HG02981 (cell line): ENCODE results near the gene PDCD1LG2.
"Not testable (repeated sequence)": the region's sequence is repeated elsewhere in the genome, so short reads cannot be mapped to it uniquely, and the experiment has no call there.

Source experiments
- ATAC-seq: cut with Tn5 transposase; IDR thresholded peaks from one replicate; pipeline ENCODE4 v1.9.1; 2021; ENCODE audit warnings: mild to moderate bottlenecking, moderate library complexity; ENCODE audit not compliant: unreplicated experiment

The PDCD1LG2 gene

DNA sequence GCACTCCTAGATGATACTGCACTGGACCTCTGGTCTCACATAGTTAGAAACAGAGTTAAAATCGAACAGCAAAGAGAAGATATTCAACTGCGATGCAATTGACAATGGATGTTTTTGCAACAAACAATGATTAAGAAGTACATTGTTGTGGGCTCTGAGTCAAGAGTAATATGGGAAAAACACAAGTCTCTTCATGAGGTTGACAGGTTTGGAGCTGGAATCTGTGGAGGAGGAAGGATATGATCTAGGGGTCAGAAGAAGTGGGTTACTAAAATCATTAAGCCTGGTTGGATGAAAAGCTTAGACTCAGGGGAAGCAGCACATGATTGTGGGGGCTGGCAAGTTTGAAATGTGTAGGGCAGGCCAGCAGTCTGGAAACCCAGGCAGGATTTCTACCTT is 53.1 kb downstream of the PDCD1LG2 start:
- ATAC-seq = no peak

DNA sequence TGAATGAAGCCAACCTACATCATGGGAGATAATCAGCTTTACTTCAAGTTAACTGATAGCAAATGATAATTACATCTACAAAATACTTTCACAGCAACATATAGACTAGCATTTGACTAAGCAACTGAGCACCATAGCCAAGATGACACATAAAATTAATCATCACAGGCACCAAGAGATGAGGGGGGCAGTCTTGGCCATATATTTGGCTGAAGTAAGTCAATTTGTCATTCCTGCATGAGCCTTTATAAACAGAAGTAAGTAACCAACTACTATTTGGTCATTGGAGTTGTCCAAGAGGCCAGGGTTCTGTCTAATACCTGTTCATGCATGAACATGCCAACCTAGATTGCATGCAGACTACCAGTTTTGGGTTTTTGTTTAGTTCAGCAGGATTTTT is 53.6 kb downstream of the PDCD1LG2 start:
- ATAC-seq = no peak

DNA sequence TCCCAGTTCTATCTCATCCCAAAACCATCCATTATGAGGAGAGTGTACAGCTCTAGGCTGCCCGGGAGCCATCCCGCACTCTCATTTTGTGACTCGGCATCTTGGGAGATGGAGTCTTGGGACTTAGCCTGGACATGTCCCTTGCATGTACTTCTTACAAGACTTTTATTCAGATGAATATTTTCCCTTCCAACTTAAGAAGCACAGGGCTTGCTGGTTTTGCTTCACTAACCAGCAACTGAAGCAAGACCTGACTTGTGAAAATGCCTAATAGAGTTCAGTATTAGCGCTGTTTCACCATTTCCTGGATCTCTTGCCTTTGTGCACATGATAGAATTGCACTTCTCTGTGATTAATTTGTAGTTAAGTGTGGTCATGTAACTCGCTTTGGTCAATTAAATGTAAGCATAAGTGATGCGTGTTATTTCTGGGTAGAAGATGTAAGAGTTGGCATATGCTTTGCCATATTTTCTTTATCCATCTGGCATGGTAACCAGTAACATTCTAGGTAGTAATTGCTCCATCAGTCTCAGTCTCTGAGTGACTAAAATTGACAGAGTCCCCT is 55.8 kb downstream of the PDCD1LG2 start:
- peak; percentile 76 for ATAC-seq

DNA sequence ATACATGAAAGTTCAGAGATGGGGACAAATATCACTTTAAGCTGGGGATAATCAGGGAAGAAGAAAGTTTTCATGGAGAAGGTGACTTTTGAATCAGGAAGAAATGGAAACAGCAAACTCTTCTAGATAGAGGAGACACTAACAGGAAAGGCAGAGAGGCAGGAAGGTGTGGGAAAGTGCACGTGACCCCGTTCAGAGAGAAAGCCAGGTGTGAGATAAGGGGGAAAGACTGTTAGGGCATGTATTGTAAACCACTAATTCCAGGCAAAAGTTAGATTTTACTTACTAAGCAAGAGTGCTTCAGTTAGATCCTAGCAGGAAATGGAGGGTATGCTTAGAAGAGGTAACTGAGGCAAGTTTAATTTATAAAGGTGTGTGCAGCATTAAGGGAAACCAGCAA is 58.5 kb downstream of the PDCD1LG2 start:
- no peak for ATAC-seq

DNA sequence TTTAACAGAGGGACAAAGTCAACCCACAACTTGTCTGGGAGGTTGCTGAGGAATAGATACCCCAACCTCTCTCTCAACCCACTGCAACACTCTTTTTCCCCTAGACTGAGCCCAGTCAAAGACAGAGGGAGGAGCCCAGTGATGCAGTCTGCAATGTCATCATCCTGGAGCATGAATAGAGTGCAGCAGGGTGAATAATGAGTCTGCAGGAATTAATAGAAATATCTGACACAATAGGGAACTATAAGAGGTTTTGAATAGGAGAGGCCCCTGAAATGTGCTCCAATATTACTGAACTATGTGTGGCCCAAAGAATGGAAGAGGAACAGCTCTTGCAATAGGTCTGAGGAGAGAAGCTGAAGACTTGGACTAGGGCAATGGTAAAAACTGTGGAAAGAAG is 59.1 kb downstream of the PDCD1LG2 start:
- ATAC-seq = no peak

DNA sequence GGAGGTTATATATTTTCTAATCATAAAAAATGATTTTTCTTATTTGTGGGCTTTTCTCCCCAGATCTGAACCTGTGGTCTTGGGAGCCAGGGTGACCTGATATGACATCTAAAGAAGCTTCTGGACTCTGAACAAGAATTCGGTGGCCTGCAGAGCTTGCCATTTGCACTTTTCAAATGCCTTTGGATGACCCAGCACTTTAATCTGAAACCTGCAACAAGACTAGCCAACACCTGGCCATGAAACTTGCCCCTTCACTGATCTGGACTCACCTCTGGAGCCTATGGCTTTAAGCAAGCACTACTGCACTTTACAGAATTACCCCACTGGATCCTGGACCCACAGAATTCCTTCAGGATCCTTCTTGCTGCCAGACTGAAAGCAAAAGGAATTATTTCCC is 59.6 kb downstream of the PDCD1LG2 start:
- no peak for ATAC-seq

DNA sequence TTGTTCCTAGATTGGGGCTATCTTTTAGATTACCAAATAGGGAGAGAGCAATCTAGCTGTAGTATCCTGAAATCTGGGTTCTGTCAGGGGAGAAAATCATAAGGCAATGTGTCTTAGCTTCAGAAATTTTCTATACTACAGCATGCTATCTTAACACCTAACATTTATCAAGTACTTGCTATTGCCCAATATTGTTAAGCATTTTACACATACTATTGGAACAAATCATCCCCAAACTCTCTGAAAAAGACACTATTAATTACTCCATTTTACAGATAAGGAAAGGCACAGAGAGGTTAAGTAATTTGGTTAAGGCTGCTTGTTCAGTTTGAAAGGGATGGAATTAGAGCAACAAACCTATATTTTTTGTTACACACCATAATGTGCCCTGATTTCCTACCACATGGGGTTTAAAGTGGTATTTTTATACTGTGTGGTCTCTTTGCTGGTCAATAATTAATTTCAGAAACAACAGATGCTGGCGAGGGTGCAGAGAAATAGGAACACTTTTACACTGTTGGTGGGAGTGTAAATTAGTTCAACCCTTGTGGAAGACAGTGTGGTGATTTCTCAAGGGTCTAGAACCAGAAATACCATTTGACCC is 61.4 kb downstream of the PDCD1LG2 start:
- no peak for ATAC-seq

DNA sequence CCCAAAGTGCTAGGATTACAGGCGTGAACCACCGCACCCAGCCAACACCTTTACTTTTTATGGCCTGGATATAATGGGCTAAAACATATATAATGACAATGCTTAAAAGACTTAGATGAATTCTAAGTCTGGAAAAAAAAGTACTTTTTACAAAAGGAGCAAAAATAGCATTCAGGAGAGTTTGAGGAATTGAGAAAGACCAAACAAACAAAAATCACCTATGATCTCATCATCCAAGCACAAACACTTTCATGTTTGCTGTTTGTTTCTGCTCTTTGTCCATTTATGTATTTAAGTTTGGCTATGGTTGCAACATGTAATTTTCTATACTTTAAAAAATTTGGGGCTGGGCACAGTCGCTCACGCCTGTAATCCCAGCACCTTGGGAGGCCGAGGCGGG is 63.8 kb downstream of the PDCD1LG2 start:
- ATAC-seq = no peak

DNA sequence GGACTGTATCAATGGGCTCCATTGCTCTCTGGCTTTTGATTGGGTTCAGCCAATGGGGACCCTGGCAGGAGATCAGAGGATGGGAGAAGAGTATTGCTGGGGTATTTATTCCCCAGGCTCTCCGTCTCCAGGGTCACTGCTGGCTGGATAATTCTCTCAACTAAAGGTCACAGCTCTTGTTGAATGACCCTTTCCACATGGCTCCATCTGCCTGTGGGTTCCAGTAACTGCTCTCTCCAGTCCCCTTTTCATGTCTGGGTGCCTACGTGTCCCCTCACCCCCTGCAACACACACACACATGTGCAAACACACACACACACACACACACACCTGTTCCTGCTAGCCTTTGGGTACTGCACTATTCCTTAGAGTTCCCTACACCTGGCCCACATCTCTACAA is 64.7 kb downstream of the PDCD1LG2 start:
- ATAC-seq = no peak

DNA sequence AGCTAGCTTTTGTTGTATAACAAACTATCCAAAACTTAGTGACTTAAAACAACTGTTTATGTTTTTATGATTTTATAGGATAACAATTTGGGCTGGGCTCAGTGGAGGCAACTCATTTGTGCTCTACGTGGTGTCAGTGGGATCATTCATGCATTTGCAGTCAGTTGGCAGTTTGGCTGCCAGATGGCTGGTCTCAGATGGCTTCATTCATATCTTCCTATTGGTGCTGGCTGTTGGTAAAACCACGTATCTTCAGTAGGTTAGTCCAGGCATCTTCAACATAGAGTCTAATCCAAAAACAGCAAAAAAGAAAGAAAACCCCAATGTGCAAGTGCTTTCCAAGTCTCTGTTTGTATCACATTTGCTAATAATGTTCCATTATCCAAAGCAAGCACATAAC is 66.9 kb downstream of the PDCD1LG2 start:
- ATAC-seq = no peak

DNA sequence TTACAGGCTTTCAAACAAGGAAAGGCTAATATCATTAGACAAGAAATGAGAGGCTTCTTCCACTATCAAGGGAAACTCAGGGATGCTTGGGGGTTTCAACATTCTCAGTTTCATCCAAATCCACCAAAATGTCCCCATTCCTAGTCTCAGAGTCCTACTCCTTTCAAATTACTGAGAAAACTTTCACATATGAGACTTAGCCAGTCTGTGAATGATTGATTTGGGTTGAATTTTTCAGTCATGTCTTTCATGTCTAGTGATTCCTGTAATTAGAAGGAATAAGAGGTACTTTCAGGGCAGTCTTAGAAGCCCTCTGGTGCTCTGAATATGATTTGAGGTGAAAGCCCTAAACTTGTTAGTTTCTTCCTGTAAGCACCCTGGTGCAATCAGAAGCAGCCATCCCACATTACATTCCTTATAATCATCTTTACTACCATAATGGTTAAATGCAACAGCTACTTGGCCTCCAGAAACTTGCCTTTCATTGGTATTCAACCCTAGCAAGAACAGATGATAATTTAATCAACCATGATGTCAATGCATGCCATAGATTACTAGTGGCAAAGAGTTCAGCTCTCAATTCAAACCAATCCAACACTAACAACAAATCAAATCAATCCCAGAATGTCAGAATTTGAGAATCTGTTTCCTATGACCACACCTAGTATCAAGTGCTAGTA is 67.8 kb downstream of the PDCD1LG2 start:
- no peak for ATAC-seq

DNA sequence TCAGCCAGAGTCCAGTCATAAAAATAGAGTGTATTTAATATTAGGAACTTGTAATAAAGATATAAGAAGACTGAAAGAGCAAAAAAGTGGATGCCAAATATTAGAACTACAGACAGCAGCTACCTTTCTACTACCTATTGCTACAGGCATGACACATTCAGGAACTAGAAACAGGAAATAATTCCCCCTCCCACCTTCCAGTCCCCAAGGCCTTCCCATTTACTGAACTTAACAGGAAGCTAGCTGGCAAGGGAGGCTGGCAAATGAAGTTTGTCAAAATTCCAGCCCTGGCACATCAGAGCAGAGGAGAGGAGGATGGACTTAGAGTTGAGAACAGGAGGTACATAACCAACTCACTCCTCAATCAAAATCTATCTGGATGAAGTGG is 68.4 kb downstream of the PDCD1LG2 start:
- no peak for ATAC-seq

DNA sequence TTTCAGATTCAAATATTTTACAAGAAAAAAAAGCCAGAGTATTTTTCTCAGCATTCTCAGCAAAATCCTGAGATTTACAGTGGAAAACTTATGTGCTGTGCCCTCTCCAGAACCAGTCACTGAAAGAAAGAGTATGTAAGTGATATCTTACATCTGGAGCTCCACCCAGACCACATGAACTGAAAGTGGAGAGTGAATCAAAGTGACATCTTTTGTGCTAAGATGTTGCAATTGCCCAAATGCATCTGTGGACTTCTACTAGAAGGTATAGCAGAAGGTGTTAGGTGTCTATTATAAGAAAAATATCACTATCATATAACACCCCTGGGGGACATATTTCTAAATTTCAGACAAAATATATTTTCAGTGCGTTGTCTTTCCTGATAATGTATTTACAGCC is 69.5 kb downstream of the PDCD1LG2 start:
- no peak for ATAC-seq

DNA sequence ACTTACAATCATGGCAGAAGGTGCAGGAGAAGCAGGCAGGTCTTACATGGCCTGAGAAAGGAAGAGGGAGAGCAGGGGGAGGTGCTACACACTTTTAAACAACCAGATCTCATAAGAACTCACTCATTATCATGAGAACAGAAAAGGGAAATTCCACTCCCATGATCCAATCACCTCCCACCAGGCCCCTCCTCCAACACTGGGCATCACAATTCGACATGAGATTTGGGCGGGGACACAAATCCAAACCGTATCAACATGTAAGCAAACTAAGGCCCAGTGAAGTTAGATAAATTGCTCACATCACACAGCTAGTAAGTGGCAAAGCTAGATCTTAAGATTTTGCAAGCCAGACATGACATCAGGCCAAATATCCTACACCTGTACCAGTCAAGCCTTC is 70.3 kb downstream of the PDCD1LG2 start:
- no peak for ATAC-seq

DNA sequence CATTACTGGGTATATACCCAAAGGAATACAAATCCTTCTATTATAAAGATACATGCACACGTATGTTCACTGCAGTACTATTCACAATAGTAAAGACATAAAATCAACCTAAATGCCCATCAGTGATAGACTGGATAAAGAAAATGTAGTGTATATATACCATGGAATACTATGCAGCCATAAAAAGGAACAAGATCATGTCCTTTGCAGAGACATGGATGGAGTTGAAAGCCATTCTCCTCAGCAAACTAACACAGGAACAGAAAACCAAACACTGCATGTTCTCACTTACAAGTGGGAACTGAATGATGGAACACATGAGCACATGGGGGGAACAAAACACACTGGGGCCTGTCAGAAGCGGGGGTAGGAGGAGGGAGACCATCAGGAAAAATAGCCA is 71.4 kb downstream of the PDCD1LG2 start:
- ATAC-seq = not testable (repeated sequence)

DNA sequence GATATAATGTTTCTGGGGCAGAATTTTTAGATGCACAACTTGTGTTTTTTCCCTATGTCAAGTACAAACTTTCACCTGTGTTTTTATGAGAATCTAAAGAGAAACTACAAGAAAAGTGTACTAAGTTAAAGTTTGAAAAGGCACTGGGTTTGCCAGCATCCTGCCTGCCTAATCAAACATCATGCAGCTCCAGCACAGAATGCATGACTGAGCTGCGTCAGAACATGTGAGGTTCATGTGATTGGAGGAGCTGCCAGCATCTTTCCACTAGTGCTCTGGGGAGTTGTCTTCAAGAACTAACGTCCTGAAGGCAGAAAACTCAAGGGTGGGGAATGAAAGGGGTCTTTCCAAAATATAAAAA is 72.5 kb downstream of the PDCD1LG2 start:
- ATAC-seq = peak; percentile 45

DNA sequence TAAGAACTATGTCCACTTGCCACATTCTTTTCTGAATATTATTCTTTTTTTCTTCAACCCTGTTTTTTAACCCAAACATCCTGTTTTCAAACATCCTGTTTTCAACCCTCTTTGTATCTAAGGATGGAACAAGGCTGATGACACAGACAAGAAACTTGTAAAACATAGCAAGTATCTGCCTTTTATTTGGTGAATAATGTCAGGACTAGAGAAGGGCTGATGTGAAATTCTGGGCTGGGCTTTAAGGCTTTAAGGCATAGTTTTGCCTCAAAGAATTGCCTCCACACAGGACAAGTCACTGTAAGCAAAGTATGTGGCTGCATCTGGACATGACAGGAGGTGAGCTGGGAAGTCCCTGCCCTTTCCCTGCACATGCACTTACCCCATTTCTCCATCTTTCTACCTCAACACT is 76.1 kb downstream of the PDCD1LG2 start:
- peak; percentile 23 for ATAC-seq

DNA sequence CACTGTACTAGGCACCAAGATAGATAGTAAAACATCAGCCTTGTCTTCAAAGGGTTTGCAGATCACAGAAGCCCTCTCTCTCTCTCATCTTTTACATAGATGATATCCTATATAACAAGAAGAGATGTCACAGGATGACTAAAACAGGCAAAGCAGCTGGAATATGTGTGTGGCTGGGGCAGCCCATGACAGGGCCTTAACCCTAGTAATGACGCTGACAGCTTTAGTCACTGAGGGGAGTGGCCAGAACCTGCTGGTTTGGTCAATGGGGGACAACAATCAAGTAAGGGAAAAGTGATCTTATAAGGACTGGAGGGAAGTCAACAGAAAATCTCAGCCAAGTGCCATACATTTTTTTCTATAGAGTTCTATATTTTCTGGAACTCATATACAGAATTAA is 76.7 kb downstream of the PDCD1LG2 start:
- no peak for ATAC-seq

DNA sequence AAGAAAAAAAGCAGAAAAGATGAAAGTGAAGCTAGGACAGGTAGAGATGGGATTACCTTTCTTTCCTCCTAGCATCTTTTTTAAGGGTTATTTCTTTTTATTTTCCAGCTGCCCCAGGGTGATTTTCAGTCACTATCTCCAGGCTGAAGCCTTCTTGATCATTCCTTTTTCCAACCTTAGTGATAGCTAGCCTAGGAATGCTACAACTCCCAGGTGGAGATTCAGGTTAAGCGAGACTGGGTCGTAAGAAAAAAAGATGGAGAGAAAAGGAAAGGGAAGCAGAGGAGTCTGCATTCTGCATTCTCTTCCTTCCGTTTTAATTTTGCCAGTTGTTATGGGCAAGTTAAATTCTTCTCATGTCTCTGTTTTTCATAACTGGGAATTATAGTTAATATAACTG is 81.9 kb downstream of the PDCD1LG2 start:
- no peak for ATAC-seq

DNA sequence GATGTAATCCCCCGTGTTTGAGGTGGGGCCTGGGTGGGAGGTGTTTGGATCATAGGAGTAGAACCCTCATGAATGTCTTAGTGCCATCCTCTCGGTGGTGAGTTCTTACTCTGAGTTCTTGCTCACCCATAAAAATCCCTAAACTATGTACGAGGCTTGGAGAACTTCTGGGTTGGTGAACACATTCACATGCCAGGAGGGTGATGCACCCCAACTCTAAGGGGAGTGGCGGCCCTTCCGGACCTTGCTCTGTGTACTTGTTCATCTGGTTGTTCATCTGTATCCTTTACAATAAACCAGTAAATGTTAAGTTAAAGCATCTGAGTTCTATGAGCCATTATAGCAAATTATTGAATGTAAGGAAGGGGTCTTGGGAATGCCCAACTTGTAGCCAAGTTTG is 82.6 kb downstream of the PDCD1LG2 start:
- no peak for ATAC-seq

DNA sequence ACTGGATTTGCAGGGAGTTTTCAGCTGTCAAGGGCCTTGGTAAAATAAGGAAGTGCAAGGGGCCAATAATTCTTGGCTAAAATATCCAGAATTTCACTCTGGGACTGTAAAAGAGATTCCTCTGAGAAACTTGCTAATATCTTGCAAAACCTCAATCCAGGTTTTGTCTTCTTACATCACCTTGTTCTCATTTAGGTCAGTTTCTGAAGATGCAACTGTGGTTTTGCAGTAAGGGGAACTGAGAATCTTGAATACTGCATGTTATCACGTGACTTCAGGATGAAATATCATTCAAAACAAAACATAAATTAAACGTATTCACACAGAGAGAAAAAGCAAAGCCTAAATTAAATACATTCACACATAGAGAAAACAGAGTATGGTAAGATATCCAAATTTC is 83.6 kb downstream of the PDCD1LG2 start:
- peak; percentile 65 for ATAC-seq

DNA sequence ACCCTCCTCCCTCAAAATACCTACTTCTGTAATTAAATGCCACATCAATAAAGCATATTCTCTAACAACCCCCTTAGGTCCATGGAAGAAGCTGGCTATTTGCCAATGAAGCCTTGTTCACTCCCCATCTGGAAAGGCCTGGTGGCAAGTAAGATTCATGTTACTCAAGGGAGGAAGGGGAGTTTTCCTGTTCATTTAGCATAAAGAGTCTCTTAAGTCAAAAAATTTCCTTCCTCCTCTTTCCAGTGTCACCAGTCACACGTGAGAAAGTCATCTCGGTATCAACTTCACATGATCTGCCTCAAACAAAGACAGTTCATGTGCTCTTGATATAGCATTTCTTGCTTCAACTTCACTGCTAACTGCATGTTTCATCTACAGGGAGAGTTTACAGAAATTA is 85.8 kb downstream of the PDCD1LG2 start:
- no peak for ATAC-seq
